ENCODE measurements around the gene SLC32A1. TPM values are rescaled to one million over a fixed set of nuclear protein-coding genes. Genes with fewer than 3 reads are reported as not detected.

The SLC32A1 gene
- polyA plus RNA-seq, 1 donor = 0.03 TPM

- peaks cover 8% of the 10 kb centered on the region for H3K4me1 ChIP-seq (ENCODE audit: control insufficient read depth, insufficient read depth, low read length)
- peak in 1 of 2 donors; percentile 60 for DNase-seq
- WGBS (ENCODE audit: insufficient coverage, low lambda C conversion rate) = no CpG with 5 or more reads among the region's 40 CpGs
Observed at GRCh38 chr20:38730989-38731737, 6.9 kb downstream of the SLC32A1 start.

GRCh38 chr20:38731738-38732113 lies 7.4 kb downstream of the SLC32A1 start:
- H3K27ac ChIP-seq (ENCODE audit: low read length) = no peak overlapping the region
- no peak overlapping the region for H3K4me3 ChIP-seq (ENCODE audit: low read length)
- peaks cover 8% of the 10 kb centered on the region for H3K4me1 ChIP-seq (ENCODE audit: control insufficient read depth, insufficient read depth, low read length)
- DNase-seq = no peak
- H3K27me3 ChIP-seq (ENCODE audit: control insufficient read depth, insufficient read depth, low read length) = peaks cover 82% of the 10 kb centered on the region
- no peaks in the 10 kb centered on the region for H3K36me3 ChIP-seq (ENCODE audit: control insufficient read depth, insufficient read depth, low read length)
- peaks cover 3% of the 10 kb centered on the region for H3K9me3 ChIP-seq (ENCODE audit: control insufficient read depth, low read depth, low read length)
- no CpG with 5 or more reads among the region's 1 CpG for WGBS (ENCODE audit: insufficient coverage, low lambda C conversion rate)

More at GRCh38 chr20:38730989-38731737, 6.9 kb downstream of the SLC32A1 start:
- Histone ChIP-seq H3K36me3 (ENCODE audit: control insufficient read depth, insufficient read depth, low read length) (no peaks in the 10 kb centered on the region), H3K4me3 (ENCODE audit: low read length) (no peak overlapping the region), H3K27me3 (ENCODE audit: control insufficient read depth, insufficient read depth, low read length) (peaks cover 88% of the 10 kb centered on the region), H3K9me3 (ENCODE audit: control insufficient read depth, low read depth, low read length) (peaks cover 3% of the 10 kb centered on the region), H3K27ac (ENCODE audit: low read length) (no peak overlapping the region)

GRCh38 chr20:38732981-38733380 lies 8.7 kb downstream of the SLC32A1 start:
- Histone ChIP-seq H3K4me1 (ENCODE audit: control insufficient read depth, insufficient read depth, low read length) (peaks cover 8% of the 10 kb centered on the region), H3K27me3 (ENCODE audit: control insufficient read depth, insufficient read depth, low read length) (peaks cover 73% of the 10 kb centered on the region), H3K27ac (ENCODE audit: low read length) (no peak overlapping the region), H3K4me3 (ENCODE audit: low read length) (no peak overlapping the region), H3K9me3 (ENCODE audit: control insufficient read depth, low read depth, low read length) (no peaks in the 10 kb centered on the region), H3K36me3 (ENCODE audit: control insufficient read depth, insufficient read depth, low read length) (no peaks in the 10 kb centered on the region)
- WGBS (ENCODE audit: insufficient coverage, low lambda C conversion rate) = no CpG with 5 or more reads among the region's 4 CpGs
- no peak for DNase-seq

- Histone ChIP-seq H3K4me3 (ENCODE audit: low read length) (no peak overlapping the region), H3K4me1 (ENCODE audit: control insufficient read depth, insufficient read depth, low read length) (peaks cover 8% of the 10 kb centered on the region), H3K27ac (ENCODE audit: low read length) (no peak overlapping the region), H3K27me3 (ENCODE audit: control insufficient read depth, insufficient read depth, low read length) (peaks cover 60% of the 10 kb centered on the region), H3K9me3 (ENCODE audit: control insufficient read depth, low read depth, low read length) (no peaks in the 10 kb centered on the region), H3K36me3 (ENCODE audit: control insufficient read depth, insufficient read depth, low read length) (no peaks in the 10 kb centered on the region)
- DNase-seq = no peak
- WGBS (ENCODE audit: insufficient coverage, low lambda C conversion rate) = 43% methylated on average over 1 of the region's 6 CpGs
Observed at GRCh38 chr20:38735172-38735571, 10.9 kb downstream of the SLC32A1 start.

GRCh38 chr20:38737887-38738286 lies 13.6 kb downstream of the SLC32A1 start:
- no peaks in the 10 kb centered on the region for H3K9me3 ChIP-seq (ENCODE audit: control insufficient read depth, low read depth, low read length)
- no peak overlapping the region for H3K4me3 ChIP-seq (ENCODE audit: low read length)
- H3K36me3 ChIP-seq (ENCODE audit: control insufficient read depth, insufficient read depth, low read length) = no peaks in the 10 kb centered on the region
- H3K4me1 ChIP-seq (ENCODE audit: control insufficient read depth, insufficient read depth, low read length) = no peaks in the 10 kb centered on the region
- WGBS (ENCODE audit: insufficient coverage, low lambda C conversion rate) = no CpG with 5 or more reads among the region's 1 CpG
- no peak overlapping the region for H3K27ac ChIP-seq (ENCODE audit: low read length)
- DNase-seq = no peak
- peaks cover 56% of the 10 kb centered on the region for H3K27me3 ChIP-seq (ENCODE audit: control insufficient read depth, insufficient read depth, low read length)

- Histone ChIP-seq H3K27me3 (ENCODE audit: control insufficient read depth, insufficient read depth, low read length) (peaks cover 18% of the 10 kb centered on the region), H3K27ac (ENCODE audit: low read length) (no peak overlapping the region), H3K36me3 (ENCODE audit: control insufficient read depth, insufficient read depth, low read length) (no peaks in the 10 kb centered on the region), H3K9me3 (ENCODE audit: control insufficient read depth, low read depth, low read length) (no peaks in the 10 kb centered on the region), H3K4me3 (ENCODE audit: low read length) (no peak overlapping the region), H3K4me1 (ENCODE audit: control insufficient read depth, insufficient read depth, low read length) (peaks cover 8% of the 10 kb centered on the region)
- 100% methylated on average over 1 of the region's 2 CpGs for WGBS (ENCODE audit: insufficient coverage, low lambda C conversion rate)
- DNase-seq = no peak
Observed at GRCh38 chr20:38745757-38746156, 21.5 kb downstream of the SLC32A1 start.

- Histone ChIP-seq H3K27me3 (ENCODE audit: control insufficient read depth, insufficient read depth, low read length) (peaks cover 2% of the 10 kb centered on the region), H3K9me3 (ENCODE audit: control insufficient read depth, low read depth, low read length) (no peaks in the 10 kb centered on the region), H3K27ac (ENCODE audit: low read length) (no peak overlapping the region), H3K4me3 (ENCODE audit: low read length) (peak overlapping the region; percentile 27), H3K36me3 (ENCODE audit: control insufficient read depth, insufficient read depth, low read length) (peaks cover 4% of the 10 kb centered on the region), H3K4me1 (ENCODE audit: control insufficient read depth, insufficient read depth, low read length) (peaks cover 8% of the 10 kb centered on the region)
- WGBS (ENCODE audit: insufficient coverage, low lambda C conversion rate) = no CpG with 5 or more reads among the region's 39 CpGs
- DNase-seq = peak in 1 of 2 donors; percentile 84
Observed at GRCh38 chr20:38747495-38748096, 23.3 kb downstream of the SLC32A1 start.

GRCh38 chr20:38748097-38748860 lies 24.0 kb downstream of the SLC32A1 start, which contains the start of gene ACTR5:
Gene ACTR5, plus strand, starts transcription at chr20:38748460. Its CDS starts 19 bp downstream, at chr20:38748479.
- Histone ChIP-seq H3K4me1 (ENCODE audit: control insufficient read depth, insufficient read depth, low read length) (peaks cover 8% of the 10 kb centered on the region), H3K36me3 (ENCODE audit: control insufficient read depth, insufficient read depth, low read length) (peaks cover 4% of the 10 kb centered on the region), H3K27me3 (ENCODE audit: control insufficient read depth, insufficient read depth, low read length) (no peaks in the 10 kb centered on the region), H3K27ac (ENCODE audit: low read length) (peak within 1 kb of the TSS; percentile 72), H3K4me3 (ENCODE audit: low read length) (peak within 1 kb of the TSS; percentile 65), H3K9me3 (ENCODE audit: control insufficient read depth, low read depth, low read length) (no peaks in the 10 kb centered on the region)
- WGBS (ENCODE audit: insufficient coverage, low lambda C conversion rate) = no CpG with 5 or more reads among the region's 84 CpGs
- DNase-seq = peak; percentile 86 to 97

- no CpG with 5 or more reads among the region's 10 CpGs for WGBS (ENCODE audit: insufficient coverage, low lambda C conversion rate)
- H3K9me3 ChIP-seq (ENCODE audit: control insufficient read depth, low read depth, low read length) = no peaks in the 10 kb centered on the region
- DNase-seq = peak in 1 of 2 donors; percentile 54
- peak overlapping the region; percentile 65 for H3K4me3 ChIP-seq (ENCODE audit: low read length)
- no peaks in the 10 kb centered on the region for H3K27me3 ChIP-seq (ENCODE audit: control insufficient read depth, insufficient read depth, low read length)
- H3K4me1 ChIP-seq (ENCODE audit: control insufficient read depth, insufficient read depth, low read length) = peaks cover 8% of the 10 kb centered on the region
- peak overlapping the region; percentile 72 for H3K27ac ChIP-seq (ENCODE audit: low read length)
- H3K36me3 ChIP-seq (ENCODE audit: control insufficient read depth, insufficient read depth, low read length) = peaks cover 4% of the 10 kb centered on the region
Observed at GRCh38 chr20:38748861-38749149, 24.5 kb downstream of the SLC32A1 start.

GRCh38 chr20:38751360-38751976 lies 27.2 kb downstream of the SLC32A1 start:
- H3K4me1 ChIP-seq (ENCODE audit: control insufficient read depth, insufficient read depth, low read length) = peaks cover 8% of the 10 kb centered on the region

More at GRCh38 chr20:38751360-38751976, 27.2 kb downstream of the SLC32A1 start:
- peak in 1 of 2 donors; percentile 15 for DNase-seq
- 90% methylated on average over 2 of the region's 5 CpGs for WGBS (ENCODE audit: insufficient coverage, low lambda C conversion rate)
- H3K27me3 ChIP-seq (ENCODE audit: control insufficient read depth, insufficient read depth, low read length) = no peaks in the 10 kb centered on the region
- H3K9me3 ChIP-seq (ENCODE audit: control insufficient read depth, low read depth, low read length) = no peaks in the 10 kb centered on the region
- no peak overlapping the region for H3K4me3 ChIP-seq (ENCODE audit: low read length)
- H3K36me3 ChIP-seq (ENCODE audit: control insufficient read depth, insufficient read depth, low read length) = peaks cover 23% of the 10 kb centered on the region
- H3K27ac ChIP-seq (ENCODE audit: low read length) = no peak overlapping the region
